Hepatocyte (in vitro differentiated cells): ENCODE measurements around the gene TMEM14B.

ENCODE experiments used
- EZH2 ChIP-seq: fragments of 200-600 bp; sonication (generic); IDR thresholded peaks from 2 replicates; pipeline ENCODE4 v1.6.1; 2016; ENCODE audit warnings: antibody characterized with exemption, mild to moderate bottlenecking, borderline replicate concordance
- EZH2phosphoT487 ChIP-seq: fragments of 200-600 bp; sonication (generic); IDR thresholded peaks from one replicate; pipeline ENCODE4 v1.6.1; 2018; ENCODE audit warnings: antibody characterized with exemption, mild to moderate bottlenecking, low read depth, moderate library complexity; ENCODE audit not compliant: unreplicated experiment, severe bottlenecking
- TF ChIP-seq, protein P1 (sequence below): fragments of 200-600 bp; sonication (generic); IDR thresholded peaks from 2 replicates; pipeline ENCODE4 v1.5.1; 2016; ENCODE audit warnings: antibody characterized with exemption, mild to moderate bottlenecking; ENCODE audit not compliant: poor library complexity

- TF ChIP-seq, protein P1, sequence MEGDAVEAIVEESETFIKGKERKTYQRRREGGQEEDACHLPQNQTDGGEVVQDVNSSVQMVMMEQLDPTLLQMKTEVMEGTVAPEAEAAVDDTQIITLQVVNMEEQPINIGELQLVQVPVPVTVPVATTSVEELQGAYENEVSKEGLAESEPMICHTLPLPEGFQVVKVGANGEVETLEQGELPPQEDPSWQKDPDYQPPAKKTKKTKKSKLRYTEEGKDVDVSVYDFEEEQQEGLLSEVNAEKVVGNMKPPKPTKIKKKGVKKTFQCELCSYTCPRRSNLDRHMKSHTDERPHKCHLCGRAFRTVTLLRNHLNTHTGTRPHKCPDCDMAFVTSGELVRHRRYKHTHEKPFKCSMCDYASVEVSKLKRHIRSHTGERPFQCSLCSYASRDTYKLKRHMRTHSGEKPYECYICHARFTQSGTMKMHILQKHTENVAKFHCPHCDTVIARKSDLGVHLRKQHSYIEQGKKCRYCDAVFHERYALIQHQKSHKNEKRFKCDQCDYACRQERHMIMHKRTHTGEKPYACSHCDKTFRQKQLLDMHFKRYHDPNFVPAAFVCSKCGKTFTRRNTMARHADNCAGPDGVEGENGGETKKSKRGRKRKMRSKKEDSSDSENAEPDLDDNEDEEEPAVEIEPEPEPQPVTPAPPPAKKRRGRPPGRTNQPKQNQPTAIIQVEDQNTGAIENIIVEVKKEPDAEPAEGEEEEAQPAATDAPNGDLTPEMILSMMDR = no peak
- TF ChIP-seq EZH2 = no peak
- TF ChIP-seq EZH2phosphoT487 = no peak
These were observed 2.5 kb upstream of the TMEM14B start for GRCh38 chr6:10745116-10745515.
